H1 (cell line): Measurements from ENCODE around the gene MAPKAP1. TPM values are rescaled to one million over a fixed set of nuclear protein-coding genes. Genes with fewer than 3 reads are reported as not detected.

Experiments
- CTCF ChIA-PET: fragments of 300-600 bp; sonication (Branson Sonifier 250); formaldehyde crosslinking; loops from one replicate; lab custom pipeline; 2021; ENCODE audit not compliant: partially characterized antibody; lab: Charles Lee
- POLR2A ChIA-PET: fragments of 300-600 bp; sonication (Branson Sonifier 250); formaldehyde crosslinking; loops from one replicate; lab custom pipeline; 2021; ENCODE audit warnings: inconsistent platforms; ENCODE audit not compliant: partially characterized antibody; lab: Charles Lee
- DNase-seq, 2 experiments: peaks; one replicate each; pipeline versions ENCODE4 v3.0.0 to v3.0.0-alpha.2; 2010 to 2022; ENCODE audit warnings: low spot score in 2 of 2, low read depth in 1 of 2, mixed read lengths in 1 of 2
- FAIRE-seq: peaks from 2 replicates; lab custom pipeline; 2011; peaks lifted over from hg19 to GRCh38; lab: Jason Lieb, UNC
- H2AFZ ChIP-seq: 2 replicates; pipeline ENCODE4 v1.8.1; 2012; ENCODE audit warnings: low read length, inconsistent platforms
- H2AK5ac ChIP-seq: 2 replicates; pipeline ENCODE4 v1.6.1; 2013; ENCODE audit warnings: low read depth, low read length
- H2BK120ac ChIP-seq: replicated peaks from 2 replicates; pipeline ENCODE3; 2013; ENCODE audit warnings: low read depth, low read length, inconsistent platforms
- H2BK12ac ChIP-seq: 2 replicates; pipeline ENCODE4 v1.6.1; 2013; ENCODE audit warnings: low read depth, low read length
- H2BK15ac ChIP-seq: 2 replicates; pipeline ENCODE4 v1.6.1; 2013; ENCODE audit warnings: low read length
- H2BK20ac ChIP-seq: 2 replicates; pipeline ENCODE4 v1.6.1; 2013; ENCODE audit warnings: low read length
- H2BK5ac ChIP-seq: 2 replicates; pipeline ENCODE4 v1.6.1; 2013; ENCODE audit warnings: low read depth, low read length
- H3K14ac ChIP-seq: 2 replicates; pipeline ENCODE4 v1.6.1; 2013; ENCODE audit warnings: inconsistent platforms; ENCODE audit not compliant: insufficient read length
- H3K18ac ChIP-seq: 2 replicates; pipeline ENCODE4 v1.6.1; 2013; ENCODE audit warnings: low read length; ENCODE audit errors: extremely low read depth
- H3K23ac ChIP-seq: 2 replicates; pipeline ENCODE4 v1.6.1; 2013; ENCODE audit warnings: inconsistent platforms; ENCODE audit not compliant: insufficient read length
- H3K23me2 ChIP-seq: 2 replicates; pipeline ENCODE4 v1.6.1; 2013; ENCODE audit warnings: low read depth, low read length
- H3K27ac ChIP-seq: 2 replicates; pipeline ENCODE4 v1.6.1; 2011; ENCODE audit warnings: low read depth, low read length, inconsistent platforms
- H3K27me3 ChIP-seq, 4 experiments: replicated peaks in 1 of 4; 1 replicate in 1 of 4; 2 replicates in 3 of 4; pipeline versions ENCODE4 v1.6.1 to v1.8.1; 2011 to 2013; ENCODE audit warnings: low read length in 3 of 4, mild to moderate bottlenecking in 3 of 4, inconsistent platforms in 2 of 4, mixed read lengths in 2 of 4, moderate library complexity in 1 of 4; ENCODE audit not compliant: control insufficient read depth in 3 of 4, insufficient read depth in 3 of 4; ENCODE audit errors: extremely low read depth in 1 of 4
- H3K36me3 ChIP-seq, 4 experiments: 2 replicates each; pipeline versions ENCODE4 v1.6.1 to v1.8.1; 2011 to 2013; ENCODE audit warnings: mild to moderate bottlenecking in 4 of 4, low read length in 3 of 4, moderate library complexity in 2 of 4, control low read depth in 1 of 4, inconsistent platforms in 1 of 4; ENCODE audit not compliant: insufficient read depth in 4 of 4, control insufficient read depth in 2 of 4
- H3K4ac ChIP-seq: replicated peaks from 2 replicates; pipeline ENCODE3; 2013; ENCODE audit warnings: low read length, low read depth, mixed read lengths, inconsistent platforms; ENCODE audit not compliant: insufficient read length
- H3K4me1 ChIP-seq, 4 experiments: replicated peaks in 1 of 4; 1 replicate in 1 of 4; 2 replicates in 3 of 4; pipeline versions ENCODE4 v1.6.1 to v1.8.1; 2011 to 2013; ENCODE audit warnings: low read length in 3 of 4, inconsistent platforms in 2 of 4, mixed read lengths in 1 of 4; ENCODE audit not compliant: insufficient read depth in 4 of 4, control insufficient read depth in 3 of 4
- H3K4me2 ChIP-seq, 2 experiments: 2 replicates each; pipeline versions ENCODE4 v1.6.1 to v1.8.1; 2011 to 2013; ENCODE audit warnings: low read depth in 2 of 2, low read length in 2 of 2, control low read depth in 1 of 2, inconsistent platforms in 1 of 2, mild to moderate bottlenecking in 1 of 2; ENCODE audit not compliant: insufficient read depth in 1 of 2
- H3K4me3 ChIP-seq, 4 experiments: fragments of 200-600, 300-600 bp in 1 of 4; sonication (generic), shearing (Covaris generic), sonication (Bioruptor Twin) in 1 of 4; 2 replicates each; pipeline versions ENCODE4 v1.5.1 to v1.8.1; 2011 to 2016; ENCODE audit warnings: low read length in 4 of 4, low read depth in 3 of 4, control low read depth in 2 of 4, inconsistent platforms in 2 of 4, mild to moderate bottlenecking in 2 of 4, mixed read lengths in 1 of 4, moderate library complexity in 1 of 4; ENCODE audit not compliant: insufficient read depth in 2 of 4; ENCODE audit errors: extremely low read depth in 1 of 4
- H3K56ac ChIP-seq: replicated peaks from 2 replicates; pipeline ENCODE3; 2013; ENCODE audit warnings: low read depth, mild to moderate bottlenecking, mixed read lengths, low read length, inconsistent platforms; ENCODE audit not compliant: insufficient read length
- H3K79me1 ChIP-seq: 2 replicates; pipeline ENCODE4 v1.6.1; 2013; ENCODE audit warnings: low read depth, low read length, control low read depth
- H3K79me2 ChIP-seq, 2 experiments: 2 replicates each; pipeline versions ENCODE4 v1.6.1 to v1.8.1; 2012 to 2013; ENCODE audit warnings: low read length in 2 of 2, mild to moderate bottlenecking in 2 of 2, inconsistent platforms in 1 of 2; ENCODE audit not compliant: insufficient read depth in 2 of 2, control insufficient read depth in 1 of 2
- H3K9ac ChIP-seq, 4 experiments: replicated peaks in 1 of 4; 1 replicate in 1 of 4; 2 replicates in 3 of 4; pipeline versions ENCODE4 v1.6.1 to v1.8.1; 2011 to 2013; ENCODE audit warnings: low read depth in 3 of 4, low read length in 3 of 4, control low read depth in 2 of 4, mild to moderate bottlenecking in 2 of 4, moderate library complexity in 2 of 4, inconsistent platforms in 1 of 4; ENCODE audit errors: extremely low read depth in 1 of 4
- H3K9me3 ChIP-seq, 2 experiments: 2 replicates each; pipeline versions ENCODE4 v1.6.1 to v1.8.1; 2012 to 2013; ENCODE audit warnings: mild to moderate bottlenecking in 2 of 2, moderate library complexity in 2 of 2, control low read depth in 1 of 2, inconsistent platforms in 1 of 2, low read depth in 1 of 2, low read length in 1 of 2, mixed read lengths in 1 of 2; ENCODE audit not compliant: insufficient read depth in 2 of 2
- H4K20me1 ChIP-seq, 2 experiments: replicated peaks in 1 of 2; 2 replicates each; pipeline versions ENCODE3 to v1.8.1; 2011 to 2013; ENCODE audit warnings: inconsistent platforms in 2 of 2, low read length in 2 of 2, mild to moderate bottlenecking in 1 of 2; ENCODE audit not compliant: insufficient read depth in 2 of 2, control insufficient read depth in 1 of 2
- H4K5ac ChIP-seq: 2 replicates; pipeline ENCODE4 v1.6.1; 2013; ENCODE audit warnings: low read length, low read depth, mixed read lengths, inconsistent platforms; ENCODE audit not compliant: insufficient read length
- H4K8ac ChIP-seq: 2 replicates; pipeline ENCODE4 v1.8.0; 2013; ENCODE audit warnings: mild to moderate bottlenecking, moderate library complexity, low read length, inconsistent platforms; ENCODE audit not compliant: insufficient read depth; ENCODE audit errors: extremely low read depth
- H4K91ac ChIP-seq: replicated peaks from 2 replicates; pipeline ENCODE3; 2013; ENCODE audit warnings: low read length, mixed read lengths, inconsistent platforms; ENCODE audit not compliant: insufficient read length
- ATF2 ChIP-seq: IDR thresholded peaks from 2 replicates; pipeline ENCODE4 v1.6.1; 2012; ENCODE audit warnings: low read length, inconsistent platforms
- CBX8 ChIP-seq: fragments of 300-800, 300-1000 bp; sonication (generic); IDR thresholded peaks from 2 replicates; pipeline ENCODE4 v1.7.1; 2016; ENCODE audit warnings: low read depth, low read length, borderline replicate concordance
- GTF2F1 ChIP-seq: IDR thresholded peaks from 2 replicates; pipeline ENCODE4 v1.6.1; 2012; ENCODE audit warnings: low read depth, low read length, improper control_type of control experiment, borderline replicate concordance
- NANOG ChIP-seq: IDR thresholded peaks from 2 replicates; pipeline ENCODE4 v1.6.1; 2011; ENCODE audit warnings: low read length, low read depth, mild to moderate bottlenecking, inconsistent platforms; ENCODE audit not compliant: insufficient read depth, poor library complexity, severe bottlenecking
- POLR2AphosphoS5 ChIP-seq: IDR thresholded peaks from 2 replicates; pipeline ENCODE4 v1.6.1; 2011; ENCODE audit warnings: low read depth, low read length
- SIX5 ChIP-seq: IDR thresholded peaks from 2 replicates; pipeline ENCODE4 v1.6.1; 2011; ENCODE audit warnings: mild to moderate bottlenecking, low read depth, low read length
- SRF ChIP-seq: IDR thresholded peaks from 2 replicates; pipeline ENCODE4 v1.6.1; 2011; ENCODE audit warnings: mild to moderate bottlenecking, low read depth, low read length, moderate library complexity
- WGBS, 2 experiments: shearing (Covaris generic) in 1 of 2; methylation state at CpG; one replicate each; pipeline versions ENCODE4 v1.1.6 to v1.1.7; 2013 to 2015; ENCODE audit warnings: low lambda C conversion rate in 2 of 2, mixed read lengths in 2 of 2, inconsistent platforms in 1 of 2, low coverage in 1 of 2, missing lambda C conversion rate in 1 of 2; ENCODE audit not compliant: insufficient replicate concordance in 2 of 2, insufficient coverage in 1 of 2, insufficient read length in 1 of 2; ENCODE audit errors: extremely low coverage in 1 of 2, missing lambda C conversion rate in 1 of 2; 5-methylcytosine and 5-hydroxymethylcytosine counted together
- polyA plus RNA-seq, 7 experiments: library from polyadenylated mRNA; depleted of rRNA in 3 of 7; stranded (reverse) in 5 of 7; unstranded in 2 of 7; fragments of >200 nt in 5 of 7; fragments of 200-250 nt in 2 of 7; gene quantifications; 1 replicate in 5 of 7; 2 replicates in 1 of 7; 4 replicates in 1 of 7; pipeline versions ENCODE4 v1.2.1 to v1.2.3, GENCODE V29; 2011 to 2013; ENCODE audit warnings: missing spikeins in 2 of 7, mixed read lengths in 2 of 7
- total RNA-seq: library from RNA; stranded (reverse); fragmentation: NEBNext Ultra II Directional; extraction: Animal tissue kit (Norgen Biotek cat#: 25700); gene quantifications from 2 replicates; pipeline ENCODE4 v1.2.1, GENCODE V29; 2021

MAPKAP1 gene
- total and polyA plus RNA-seq, 2 of the 8 experiments (the other 6 are each of a cell fraction or from before 2014, with no cell fraction given): 79.2 to 140 TPM

GRCh38 chr9:125554726-125555125, 152.3 kb downstream of the MAPKAP1 start:
- H3K4me3 ChIP-seq: no peak overlapping the region
- no peak for TF ChIP-seq ATF2
- no peak for TF ChIP-seq GTF2F1
- TF ChIP-seq NANOG: no peak
- TF ChIP-seq SRF: no peak
- no peak for TF ChIP-seq SIX5
- TF ChIP-seq POLR2AphosphoS5: no peak
- no peak for TF ChIP-seq CBX8
- TF ChIP-seq, all 59 proteins: peak for 0
- POLR2A ChIA-PET: no interaction called here
- H3K79me1 ChIP-seq: no peaks in the 10 kb centered on the region; the same call in 1 of the 2 replicates
- no peak overlapping the region for H2AFZ ChIP-seq
- H3K23ac ChIP-seq: no peak overlapping the region
- no peak overlapping the region for H2BK5ac ChIP-seq
- no peak overlapping the region for H3K56ac ChIP-seq
- no peak overlapping the region for H3K14ac ChIP-seq
- H2BK20ac ChIP-seq: no peak overlapping the region
- H3K27ac ChIP-seq: no peak overlapping the region
- CTCF ChIA-PET: interaction anchor here (1.3 kb wide), 1 partner anchor 13 kb away, joined by 3 read pairs; no protein-coding TSS in a partner anchor
- H3K18ac ChIP-seq: no peak overlapping the region
- no peak overlapping the region for H3K4me2 ChIP-seq
- 87% methylated on average over 3 of the region's 3 CpGs; no CpG with 5 or more reads in 1 of the 2 experiments for WGBS, 2 experiments
- H2BK12ac ChIP-seq: no peak overlapping the region
- H2BK15ac ChIP-seq: no peak overlapping the region
- H3K4me1 ChIP-seq: peaks cover 0 to 5% (median 0%) of the 10 kb centered on the region in 4 experiments; a peak in 2 of 7 replicates
- DNase-seq (no peak), FAIRE-seq (no peak)
- no peaks in the 10 kb centered on the region for H3K27me3 ChIP-seq
- H4K91ac ChIP-seq: no peak overlapping the region
- H3K9me3 ChIP-seq: no peaks in the 10 kb centered on the region
- H4K8ac ChIP-seq: no peak overlapping the region
- no peaks in the 10 kb centered on the region for H3K23me2 ChIP-seq
- no peak overlapping the region for H3K9ac ChIP-seq
- no peaks in the 10 kb centered on the region for H4K20me1 ChIP-seq
- no peak overlapping the region for H4K5ac ChIP-seq
- H3K36me3 ChIP-seq: peaks cover 0 to 2% (median 0%) of the 10 kb centered on the region in 4 experiments; a peak in 1 of 8 replicates
- no peak overlapping the region for H2BK120ac ChIP-seq
- H3K79me2 ChIP-seq: no peaks in the 10 kb centered on the region
- H3K4ac ChIP-seq: no peak overlapping the region
- H2AK5ac ChIP-seq: no peak overlapping the region
